Dedifferentiated amniotic fluid mesenchymal stem cell (primary cell): Measurements from ENCODE around the gene SSX2IP.
A peak's percentile ranks its signal among the peaks of the same experiment; 100 is the strongest.
"Not testable (repeated sequence)": the region's sequence is repeated elsewhere in the genome, so short reads cannot be mapped to it uniquely, and the experiment has no call there.

Experiments used
- DNase-seq: peaks from one replicate; pipeline ENCODE4 v3.0.0-alpha.2; 2016; ENCODE audit errors: extremely low spot score

The SSX2IP gene

DNA sequence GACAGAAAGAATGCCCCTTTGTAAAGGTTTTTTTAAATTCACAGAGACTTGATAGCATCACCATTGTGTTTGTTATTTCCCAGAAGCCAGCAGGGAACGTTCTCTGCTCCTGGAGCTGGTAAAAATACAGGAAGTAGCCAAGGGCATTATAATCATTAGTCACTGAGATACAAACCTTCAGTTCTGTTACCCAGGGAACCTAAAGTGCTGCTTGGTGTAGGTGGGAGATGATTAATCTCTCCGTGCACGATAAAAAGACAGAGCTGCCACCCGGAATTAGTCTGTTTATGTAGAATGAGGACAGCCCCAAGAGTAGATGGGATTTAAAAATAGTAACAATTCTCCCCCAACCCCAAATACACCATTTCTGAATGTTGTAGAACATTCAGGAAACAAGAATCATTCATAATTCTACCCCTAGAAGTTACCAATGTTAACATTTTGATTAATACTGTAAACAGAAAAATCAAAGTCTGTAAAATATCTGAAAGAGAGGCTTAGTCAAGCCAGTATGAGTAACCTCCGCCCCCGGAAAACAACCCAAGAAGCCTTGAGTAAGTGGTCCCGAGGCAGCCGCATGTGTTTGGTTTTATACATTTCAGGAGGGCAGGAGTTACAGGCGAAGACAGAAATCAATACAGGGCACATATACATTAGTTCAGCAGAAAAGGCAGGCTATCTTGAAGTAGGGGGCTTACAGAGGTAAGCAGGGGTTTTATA is 70.7 kb downstream of the SSX2IP start:
- peak; percentile 47 for DNase-seq

DNA sequence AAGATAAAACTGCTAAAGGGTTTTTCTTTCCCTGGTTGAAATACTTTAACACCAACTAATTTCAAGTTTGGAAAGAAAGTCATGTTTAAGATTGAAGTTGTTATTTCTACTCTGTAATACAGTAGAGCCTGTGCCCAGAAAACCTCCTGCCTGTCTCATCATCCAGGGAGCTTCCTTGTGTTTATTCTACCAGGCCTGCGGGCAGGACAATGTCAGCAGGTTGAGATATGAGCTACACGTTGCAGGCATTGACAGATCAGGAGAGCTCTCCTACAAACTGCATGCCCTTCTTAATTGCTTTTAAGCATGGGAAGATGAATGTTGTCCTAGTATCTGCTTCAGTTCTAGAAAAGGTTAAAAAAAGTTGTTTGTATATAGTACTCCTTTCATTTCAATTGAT is 72.9 kb downstream of the SSX2IP start:
- no peak for DNase-seq

DNA sequence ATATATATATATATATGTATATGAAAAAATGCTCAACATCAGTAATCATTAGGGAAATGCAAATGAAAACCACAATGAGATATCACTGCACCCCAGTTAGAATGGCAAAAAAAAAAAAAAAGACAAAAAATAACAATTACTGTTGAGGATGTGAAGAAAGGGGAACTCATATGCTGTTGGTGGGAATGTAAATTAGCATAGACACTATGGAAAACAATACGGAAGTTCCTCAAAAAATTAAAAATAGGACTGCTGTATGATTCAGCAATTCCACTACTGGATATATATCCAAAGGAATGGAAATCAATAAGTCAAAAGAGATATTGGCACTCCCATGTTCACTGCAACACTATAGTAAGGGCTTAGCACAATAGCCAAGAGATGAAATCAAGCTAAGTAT is 74.5 kb downstream of the SSX2IP start:
- DNase-seq: no peak

DNA sequence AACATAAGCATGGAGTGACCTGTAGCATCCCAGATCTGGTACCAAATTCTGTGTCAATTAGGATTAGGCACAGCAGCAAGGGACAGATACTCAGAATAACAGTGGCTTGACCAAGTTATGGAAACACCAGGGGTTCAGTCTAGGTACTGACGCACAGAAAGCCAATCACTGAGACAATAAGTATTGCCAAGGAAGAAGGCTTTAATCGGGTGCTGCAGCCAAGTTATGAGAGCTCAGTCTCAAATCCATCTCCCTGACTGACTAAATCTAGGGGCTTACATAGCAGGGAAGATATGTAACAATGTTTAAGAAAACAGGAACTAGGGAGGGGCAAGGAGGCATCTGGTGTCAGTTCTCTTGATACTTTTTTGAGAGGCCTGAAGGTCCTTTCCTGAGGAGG is 76.4 kb downstream of the SSX2IP start:
- DNase-seq: no peak

DNA sequence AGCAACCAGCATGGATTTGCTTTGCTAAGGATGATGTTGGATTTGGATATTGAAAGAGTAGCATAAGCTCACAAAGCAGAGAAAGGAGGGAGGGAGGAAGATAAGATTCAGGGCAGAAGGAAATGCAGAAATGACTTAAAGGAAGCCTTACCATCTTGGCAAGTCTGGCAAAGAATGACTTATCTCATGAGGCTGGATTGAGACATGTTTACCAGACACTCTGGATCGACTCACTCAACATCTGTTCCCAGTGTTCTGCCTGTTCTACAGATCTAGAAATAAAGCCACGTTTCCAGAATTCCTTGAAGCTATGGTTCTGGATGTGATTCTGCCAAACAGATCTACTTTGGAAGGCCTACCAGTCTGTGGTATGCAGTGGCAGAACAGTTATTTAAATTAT is 77.2 kb downstream of the SSX2IP start:
- no peak for DNase-seq

DNA sequence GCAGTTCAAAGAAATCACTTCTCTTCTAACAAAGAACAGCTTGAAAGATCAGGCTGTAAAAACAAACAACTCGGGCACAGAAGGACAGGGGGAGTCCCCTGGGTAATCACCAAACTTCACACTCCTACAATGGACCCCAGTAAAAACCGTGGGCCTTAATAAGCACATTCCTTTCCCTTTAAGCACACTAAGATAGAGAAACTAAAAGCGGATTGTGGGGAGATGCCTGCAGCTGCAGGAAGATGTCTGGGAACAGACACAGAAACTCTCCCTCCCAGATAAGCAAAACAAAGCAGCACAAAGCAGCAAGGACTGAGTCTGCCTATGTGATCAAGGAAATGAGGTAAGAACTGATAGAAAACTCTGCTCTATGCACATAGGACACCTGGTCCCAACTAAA is 78.5 kb downstream of the SSX2IP start:
- no peak for DNase-seq

DNA sequence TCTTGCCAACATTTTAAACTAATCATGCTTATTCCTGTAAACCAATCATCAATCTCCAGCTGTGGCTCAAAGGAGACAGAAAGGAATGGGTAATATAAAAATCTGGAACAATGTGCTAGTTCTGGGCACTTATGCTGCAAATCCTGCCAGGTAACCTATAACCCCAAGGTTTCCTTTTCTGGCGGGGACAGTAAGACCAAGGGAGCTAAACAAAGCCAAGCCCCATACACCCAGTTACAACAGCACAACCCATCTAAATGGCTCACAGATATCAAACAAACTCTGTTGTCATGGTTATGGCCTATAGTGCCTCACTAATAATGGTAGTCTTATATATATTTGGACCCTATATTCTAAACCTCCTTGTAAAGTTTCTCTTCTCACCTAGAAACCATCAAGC is 79.2 kb downstream of the SSX2IP start:
- DNase-seq: no peak

DNA sequence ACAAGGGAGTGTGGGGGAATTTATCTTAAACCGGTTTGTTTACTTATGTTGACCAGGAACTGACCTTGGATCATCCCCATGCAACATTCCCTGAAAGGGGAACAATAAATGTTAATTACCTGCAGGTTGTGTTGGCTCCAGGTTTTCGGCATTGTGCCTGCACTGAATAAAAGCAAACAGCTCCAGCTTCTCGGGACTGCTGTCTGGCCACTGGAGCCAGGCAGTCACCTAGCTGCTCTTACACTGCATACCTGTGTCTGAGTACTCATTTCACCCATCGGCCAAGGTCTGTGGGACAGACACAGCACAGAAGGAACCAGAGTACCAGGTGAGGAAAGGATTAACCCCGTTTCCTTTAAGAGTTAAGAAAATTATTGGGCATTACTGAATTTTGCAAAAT is 83.3 kb downstream of the SSX2IP start:
- DNase-seq: no peak

DNA sequence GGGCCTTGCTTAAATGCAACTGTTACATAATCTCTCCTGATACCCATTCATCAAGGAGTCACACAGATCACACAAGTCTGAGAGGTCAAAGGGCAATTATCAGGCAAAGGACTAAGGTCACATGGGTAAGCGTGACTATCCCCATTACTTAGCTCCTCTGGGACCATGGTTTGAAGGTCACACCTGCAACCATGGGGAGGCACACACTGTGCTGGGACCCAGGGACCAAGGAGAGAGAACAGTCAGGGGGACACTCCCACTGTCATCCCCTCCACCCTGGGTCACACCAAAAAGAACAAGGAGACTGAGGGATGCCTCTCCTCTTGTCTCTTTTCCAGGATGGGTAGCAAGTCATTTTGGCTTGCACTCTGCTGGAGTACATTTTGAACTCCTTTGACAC is 85.1 kb downstream of the SSX2IP start:
- no peak for DNase-seq

DNA sequence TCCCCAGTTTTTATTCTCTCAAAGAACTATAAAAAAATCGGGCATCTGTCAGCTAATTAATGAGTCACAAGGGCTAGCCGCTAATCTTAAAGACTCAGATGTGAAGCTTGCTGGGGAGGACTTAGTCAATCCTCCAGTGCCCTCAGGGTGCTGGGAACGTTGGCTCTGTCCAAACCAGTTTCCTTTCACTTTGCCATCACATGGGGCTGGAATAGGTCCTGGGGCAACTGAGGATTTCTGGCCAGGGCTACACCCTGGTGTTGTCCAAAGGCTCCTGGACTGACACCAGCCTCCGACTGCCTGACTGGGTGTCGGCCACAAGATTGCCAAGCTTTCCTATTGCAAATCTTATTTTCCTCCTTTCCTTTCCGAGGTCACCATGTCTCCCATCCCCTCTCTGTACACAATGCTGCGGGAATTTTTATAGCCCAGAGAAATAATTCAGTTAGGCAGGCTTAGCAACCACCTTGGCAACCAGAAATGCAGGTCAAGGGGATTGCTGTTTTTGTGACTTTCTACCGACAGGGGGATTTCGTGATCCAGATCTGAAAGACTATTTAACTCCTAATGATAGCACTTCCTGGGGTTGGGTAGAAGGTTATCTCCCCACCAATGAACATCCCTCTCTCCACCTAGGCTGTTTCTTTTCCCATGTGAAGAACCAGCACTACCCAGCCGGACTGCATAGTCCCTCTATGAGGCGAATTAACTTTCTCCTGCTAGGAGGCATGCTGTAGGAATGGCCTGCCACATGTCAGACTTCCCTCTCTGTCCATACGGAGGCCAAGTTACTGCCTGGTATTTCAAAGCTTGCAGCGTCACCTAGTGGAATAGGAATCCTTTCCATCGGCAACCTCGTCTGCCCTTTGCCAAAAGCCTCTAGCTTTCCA is 86.1 kb downstream of the SSX2IP start:
- peak; percentile 91 for DNase-seq

DNA sequence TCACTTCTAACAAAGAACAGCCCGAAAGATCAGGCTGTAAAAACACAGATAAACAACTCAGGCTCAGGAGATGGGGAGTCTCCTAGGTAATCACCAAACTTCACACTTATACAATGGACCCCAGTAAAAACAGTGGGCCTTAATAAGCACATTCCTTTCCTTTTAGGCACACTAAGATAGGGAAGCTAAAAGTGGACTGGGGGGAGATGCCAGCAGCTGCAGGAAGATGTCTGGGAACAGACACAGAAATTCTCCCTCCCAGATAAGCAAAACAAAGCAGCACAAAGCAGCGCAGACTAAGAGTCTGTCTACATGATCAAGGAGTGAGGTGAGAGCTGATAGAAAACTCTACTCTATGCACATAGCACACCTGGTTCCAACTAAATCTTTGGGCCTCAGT is 87.0 kb downstream of the SSX2IP start:
- no peak for DNase-seq

DNA sequence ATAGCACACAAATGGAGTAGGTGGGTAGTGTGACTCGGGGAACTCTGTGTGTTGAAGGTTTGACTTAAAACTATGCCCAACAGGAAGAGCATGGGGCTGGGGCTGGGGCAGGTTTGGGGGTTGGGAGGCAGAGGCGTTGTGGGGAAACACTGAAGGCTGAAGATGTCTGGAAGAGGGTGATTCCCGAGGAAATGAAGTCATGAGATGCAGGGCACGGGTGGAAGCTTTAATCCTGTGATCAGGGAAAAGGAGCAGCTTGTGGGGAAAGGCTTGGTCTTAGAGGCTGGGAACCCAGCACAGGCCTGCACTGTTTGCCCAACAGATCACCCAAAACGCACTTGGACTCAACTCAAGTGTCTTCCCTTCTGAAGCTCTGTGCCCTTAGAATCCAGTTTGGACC is 89.5 kb downstream of the SSX2IP start:
- no peak for DNase-seq

DNA sequence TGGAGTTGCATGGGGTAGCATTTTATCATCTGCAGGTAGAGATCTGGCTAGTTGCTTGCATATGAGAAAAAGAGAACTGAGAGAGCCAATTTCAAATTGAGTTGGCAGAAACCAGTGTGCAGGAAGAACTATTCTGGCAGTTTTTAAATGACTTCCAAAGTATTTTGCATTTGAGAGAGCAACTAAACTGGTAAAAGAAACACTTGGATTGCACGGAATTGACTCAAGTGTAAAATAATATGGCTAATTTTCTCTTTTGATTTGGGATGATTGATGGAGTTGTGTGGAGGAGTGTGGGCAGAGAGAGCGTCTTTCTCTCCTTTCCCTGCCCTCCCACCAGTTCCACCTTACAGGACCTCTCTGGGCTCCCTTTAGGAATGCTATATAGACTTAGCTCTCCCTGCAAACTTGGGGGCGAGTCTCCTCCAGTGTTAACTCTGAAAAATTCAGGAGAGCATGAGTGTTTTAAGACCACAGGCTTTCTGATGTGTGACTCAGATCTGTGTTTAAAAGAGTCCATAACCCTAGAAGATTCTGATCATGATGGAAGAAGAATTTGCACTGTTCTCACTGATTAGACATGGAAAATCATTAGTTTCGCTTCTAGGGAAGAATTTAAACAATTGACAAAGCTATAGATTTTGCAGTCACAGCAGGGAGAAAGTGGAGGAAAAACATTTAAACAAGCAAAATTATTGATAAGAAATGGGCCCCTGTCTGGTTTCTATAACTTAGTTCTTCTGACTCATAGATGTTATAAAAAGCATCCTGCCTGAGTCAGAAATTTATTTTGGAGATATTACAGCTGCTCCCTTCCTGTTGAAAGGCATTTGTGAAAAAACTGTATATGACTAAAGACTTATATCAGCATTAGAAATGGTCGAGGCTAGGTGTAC is 91.2 kb downstream of the SSX2IP start:
- DNase-seq: peak; percentile 78

DNA sequence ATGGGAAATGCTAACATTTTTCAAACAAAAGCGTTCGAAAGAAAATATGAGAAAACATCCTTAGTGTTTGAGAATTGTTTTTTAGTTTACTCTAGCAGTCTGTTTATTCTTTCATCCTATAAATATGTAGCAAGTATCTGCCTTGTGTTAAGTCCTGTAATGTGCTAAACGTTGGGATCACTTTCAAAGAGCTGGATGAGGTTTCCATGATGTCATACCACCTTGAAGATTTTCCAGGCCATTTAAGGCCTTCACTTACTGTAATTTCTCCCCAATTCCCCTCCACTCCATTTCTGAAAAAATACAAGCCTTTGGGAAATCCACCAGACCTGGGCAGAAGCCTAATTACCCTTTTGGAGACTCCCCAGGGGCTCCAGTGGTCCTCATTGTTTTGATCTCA is 91.8 kb downstream of the SSX2IP start:
- DNase-seq: no peak

DNA sequence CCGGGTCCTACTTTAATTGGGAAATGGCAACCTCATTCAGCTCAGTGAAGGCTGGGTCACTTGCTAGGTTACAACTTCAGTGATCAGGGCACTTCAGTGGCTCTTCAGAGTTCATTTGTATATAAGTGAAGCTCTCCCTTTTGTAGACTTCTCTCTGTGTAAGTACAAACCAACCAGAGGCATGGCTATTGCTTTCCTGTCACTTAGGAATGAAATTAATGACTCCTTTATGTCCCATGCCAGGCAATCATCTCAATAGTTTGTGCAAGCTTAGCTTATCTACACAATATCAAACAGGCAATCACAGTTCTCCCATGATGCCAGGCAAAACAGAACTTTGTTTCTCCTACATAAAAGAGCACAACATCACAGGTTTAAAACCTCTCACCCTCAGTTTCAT is 93.2 kb downstream of the SSX2IP start:
- DNase-seq: no peak

DNA sequence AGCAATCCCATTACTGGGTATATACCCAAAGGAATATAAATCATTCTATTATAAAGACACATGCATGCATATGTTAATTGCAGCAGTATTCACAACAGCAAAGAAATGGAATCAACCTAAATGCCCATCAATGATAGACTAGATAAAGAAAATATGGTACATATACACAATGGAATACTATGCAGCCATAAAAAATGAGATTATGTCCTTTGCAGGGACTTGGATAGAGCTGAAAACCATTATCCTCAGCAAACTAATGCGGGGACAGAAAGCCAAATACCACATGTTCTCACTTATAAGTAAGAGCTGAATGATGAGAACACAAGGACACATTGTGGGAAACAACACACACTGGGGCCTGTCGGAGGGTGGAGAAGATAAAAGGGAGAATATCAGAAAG is 95.3 kb downstream of the SSX2IP start:
- DNase-seq: not testable (repeated sequence)
